ENCODE results near the gene MED20.

DNA sequence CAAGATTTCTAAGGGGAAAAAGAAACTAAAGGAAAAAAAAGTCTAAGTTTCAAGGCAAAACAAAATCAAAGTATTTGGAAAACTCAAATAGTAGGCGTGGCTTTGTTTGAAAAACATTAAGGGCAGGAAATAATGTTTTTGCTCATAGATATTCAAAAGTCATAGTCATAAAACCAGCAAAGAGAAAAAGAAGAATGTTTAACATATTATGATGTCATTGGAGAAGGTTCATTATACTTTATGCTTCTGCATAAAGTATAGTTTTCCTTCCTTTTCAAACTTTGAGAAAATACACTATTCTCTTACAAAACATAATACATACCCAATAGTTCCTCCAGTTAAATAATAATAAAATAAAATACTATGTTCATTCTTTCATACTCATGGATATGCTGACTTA lies 39.4 kb downstream of the MED20 start:
- TF ChIP-seq, protein P1, sequence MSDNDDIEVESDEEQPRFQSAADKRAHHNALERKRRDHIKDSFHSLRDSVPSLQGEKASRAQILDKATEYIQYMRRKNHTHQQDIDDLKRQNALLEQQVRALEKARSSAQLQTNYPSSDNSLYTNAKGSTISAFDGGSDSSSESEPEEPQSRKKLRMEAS (IDR thresholded peaks at IDR 0.05; ENCODE audit: low read depth): no peak
- no peak for TF ChIP-seq MEF2A (IDR thresholded peaks at IDR 0.05; ENCODE audit: borderline replicate concordance, low read depth)
- TF ChIP-seq GABPA (IDR thresholded peaks at IDR 0.05; ENCODE audit: low read depth): no peak
- TF ChIP-seq EP300 (IDR thresholded peaks at IDR 0.05; ENCODE audit: borderline replicate concordance in 1 of 2, low read depth in 1 of 2, low read length in 1 of 2): no peak
- TF ChIP-seq, protein P2, sequence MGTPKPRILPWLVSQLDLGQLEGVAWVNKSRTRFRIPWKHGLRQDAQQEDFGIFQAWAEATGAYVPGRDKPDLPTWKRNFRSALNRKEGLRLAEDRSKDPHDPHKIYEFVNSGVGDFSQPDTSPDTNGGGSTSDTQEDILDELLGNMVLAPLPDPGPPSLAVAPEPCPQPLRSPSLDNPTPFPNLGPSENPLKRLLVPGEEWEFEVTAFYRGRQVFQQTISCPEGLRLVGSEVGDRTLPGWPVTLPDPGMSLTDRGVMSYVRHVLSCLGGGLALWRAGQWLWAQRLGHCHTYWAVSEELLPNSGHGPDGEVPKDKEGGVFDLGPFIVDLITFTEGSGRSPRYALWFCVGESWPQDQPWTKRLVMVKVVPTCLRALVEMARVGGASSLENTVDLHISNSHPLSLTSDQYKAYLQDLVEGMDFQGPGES (IDR thresholded peaks at IDR 0.05; ENCODE audit: low read depth, low read length): no peak
- TF ChIP-seq, protein P3, sequence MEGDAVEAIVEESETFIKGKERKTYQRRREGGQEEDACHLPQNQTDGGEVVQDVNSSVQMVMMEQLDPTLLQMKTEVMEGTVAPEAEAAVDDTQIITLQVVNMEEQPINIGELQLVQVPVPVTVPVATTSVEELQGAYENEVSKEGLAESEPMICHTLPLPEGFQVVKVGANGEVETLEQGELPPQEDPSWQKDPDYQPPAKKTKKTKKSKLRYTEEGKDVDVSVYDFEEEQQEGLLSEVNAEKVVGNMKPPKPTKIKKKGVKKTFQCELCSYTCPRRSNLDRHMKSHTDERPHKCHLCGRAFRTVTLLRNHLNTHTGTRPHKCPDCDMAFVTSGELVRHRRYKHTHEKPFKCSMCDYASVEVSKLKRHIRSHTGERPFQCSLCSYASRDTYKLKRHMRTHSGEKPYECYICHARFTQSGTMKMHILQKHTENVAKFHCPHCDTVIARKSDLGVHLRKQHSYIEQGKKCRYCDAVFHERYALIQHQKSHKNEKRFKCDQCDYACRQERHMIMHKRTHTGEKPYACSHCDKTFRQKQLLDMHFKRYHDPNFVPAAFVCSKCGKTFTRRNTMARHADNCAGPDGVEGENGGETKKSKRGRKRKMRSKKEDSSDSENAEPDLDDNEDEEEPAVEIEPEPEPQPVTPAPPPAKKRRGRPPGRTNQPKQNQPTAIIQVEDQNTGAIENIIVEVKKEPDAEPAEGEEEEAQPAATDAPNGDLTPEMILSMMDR (IDR thresholded peaks at IDR 0.05): no peak

Data from SK-N-SH (cell line).